Liver (tissue), 9 donors: ENCODE results near the gene ALDH9A1. TPM values are rescaled to one million over a fixed set of nuclear protein-coding genes. Genes with fewer than 3 reads are reported as not detected.

Experiments used
- DNase-seq: peaks from one replicate; pipeline ENCODE4 v3.0.0-alpha.2; 2017; ENCODE audit warnings: low spot score
- H3K27ac ChIP-seq, 2 donors: one replicate each; pipeline ENCODE4 v1.7.0; 2013; ENCODE audit warnings: inconsistent platforms in 2 of 2, low read length in 2 of 2, control low read depth in 1 of 2, low read depth in 1 of 2, mild to moderate bottlenecking in 1 of 2
- H3K27me3 ChIP-seq, 4 donors: one replicate each; pipeline versions ENCODE4 v1.6.1 to v1.7.0; 2013; ENCODE audit warnings: low read length in 3 of 4, inconsistent platforms in 1 of 4, mild to moderate bottlenecking in 1 of 4, moderate library complexity in 1 of 4; ENCODE audit not compliant: control insufficient read depth in 4 of 4, insufficient read depth in 4 of 4
- H3K36me3 ChIP-seq, 4 donors: one replicate each; pipeline versions ENCODE4 v1.6.1 to v1.7.0; 2013; ENCODE audit warnings: low read length in 3 of 4, mild to moderate bottlenecking in 3 of 4, low read depth in 1 of 4, moderate library complexity in 1 of 4; ENCODE audit not compliant: control insufficient read depth in 4 of 4, insufficient read depth in 3 of 4
- H3K4me1 ChIP-seq, 4 donors: one replicate each; pipeline versions ENCODE4 v1.6.1 to v1.7.0; 2013; ENCODE audit warnings: low read length in 3 of 4, mild to moderate bottlenecking in 3 of 4, moderate library complexity in 1 of 4; ENCODE audit not compliant: control insufficient read depth in 4 of 4, insufficient read depth in 4 of 4
- H3K4me3 ChIP-seq, 3 donors: one replicate each; pipeline versions ENCODE4 v1.6.1 to v1.7.0; 2013; ENCODE audit warnings: low read length in 3 of 3, control low read depth in 1 of 3, low read depth in 1 of 3, mild to moderate bottlenecking in 1 of 3
- H3K9ac ChIP-seq, 2 donors: one replicate each; pipeline ENCODE4 v1.7.0; 2013; ENCODE audit warnings: low read length in 2 of 2, mild to moderate bottlenecking in 2 of 2, moderate library complexity in 2 of 2, control low read depth in 1 of 2, low read depth in 1 of 2
- H3K9me3 ChIP-seq, 4 donors: one replicate each; pipeline versions ENCODE4 v1.6.1 to v1.7.0; 2013; ENCODE audit warnings: low read length in 3 of 4; ENCODE audit not compliant: control insufficient read depth in 4 of 4
- EGR1 ChIP-seq, 2 donors: IDR thresholded peaks; 2 replicates each; pipeline ENCODE4 v1.6.1; 2016 to 2018; ENCODE audit warnings: antibody characterized with exemption in 2 of 2, low read depth in 2 of 2
- FOXA1 ChIP-seq: IDR thresholded peaks from 2 replicates; pipeline ENCODE4 v1.6.1; 2016; ENCODE audit warnings: antibody characterized with exemption
- FOXA2 ChIP-seq: IDR thresholded peaks from 2 replicates; pipeline ENCODE4 v1.6.1; 2016; ENCODE audit warnings: antibody characterized with exemption
- GABPA ChIP-seq, 2 donors: IDR thresholded peaks in 1 of 2; conservative IDR thresholded peaks in 1 of 2; 2 replicates each; pipeline ENCODE4 v1.6.1; 2016; ENCODE audit warnings: antibody characterized with exemption in 2 of 2, mild to moderate bottlenecking in 1 of 2, moderate library complexity in 1 of 2
- HNF4A ChIP-seq, 2 donors: conservative IDR thresholded peaks; 2 replicates each; pipeline ENCODE4 v1.6.1; 2016; ENCODE audit warnings: antibody characterized with exemption in 2 of 2, mild to moderate bottlenecking in 2 of 2
- HNF4G ChIP-seq: IDR thresholded peaks from 2 replicates; pipeline ENCODE4 v1.6.1; 2016; ENCODE audit warnings: antibody characterized with exemption
- JUND ChIP-seq, 2 donors: IDR thresholded peaks; 2 replicates each; pipeline ENCODE4 v1.6.1; 2016; ENCODE audit warnings: antibody characterized with exemption in 2 of 2
- MAX ChIP-seq: IDR thresholded peaks from 2 replicates; pipeline ENCODE4 v1.6.1; 2016; ENCODE audit warnings: antibody characterized with exemption
- NR2F2 ChIP-seq: IDR thresholded peaks from 2 replicates; pipeline ENCODE4 v1.6.1; 2016; ENCODE audit warnings: antibody characterized with exemption
- RAD21 ChIP-seq, 2 donors: IDR thresholded peaks; 2 replicates each; pipeline ENCODE4 v1.6.1; 2016; ENCODE audit warnings: antibody characterized with exemption in 2 of 2, mild to moderate bottlenecking in 2 of 2
- RXRA ChIP-seq, 2 donors: IDR thresholded peaks; 2 replicates each; pipeline ENCODE4 v1.6.1; 2017 to 2018; ENCODE audit warnings: antibody characterized with exemption in 2 of 2, mild to moderate bottlenecking in 1 of 2
- SP1 ChIP-seq: IDR thresholded peaks from 2 replicates; pipeline ENCODE4 v1.6.1; 2018; ENCODE audit warnings: antibody characterized with exemption, mild to moderate bottlenecking
- TAF1 ChIP-seq: conservative IDR thresholded peaks from 2 replicates; pipeline ENCODE4 v1.6.1; 2016; ENCODE audit warnings: antibody characterized with exemption, mild to moderate bottlenecking
- YY1 ChIP-seq: IDR thresholded peaks from 2 replicates; pipeline ENCODE4 v1.6.1; 2016; ENCODE audit warnings: antibody characterized with exemption, mild to moderate bottlenecking
- ZBTB33 ChIP-seq: IDR thresholded peaks from 2 replicates; pipeline ENCODE4 v1.6.1; 2016; ENCODE audit warnings: antibody characterized with exemption
- WGBS: extraction: QIAGEN DNeasy Blood & Tissue Kit; methylation state at CpG from one replicate; pipeline ENCODE4 v1.1.7; 2013; 5-methylcytosine and 5-hydroxymethylcytosine counted together
- polyA plus RNA-seq, 2 donors: library from polyadenylated mRNA; stranded (reverse) in 1 of 2; unstranded in 1 of 2; fragments of 200-250 nt in 1 of 2; fragments of >200 nt in 1 of 2; fragmentation: Nextera tagmentation in 1 of 2; extraction: Ambion mirVana in 1 of 2; gene quantifications; one replicate each; pipeline versions ENCODE4 v1.2.1 to v1.2.3, GENCODE V29; 2013 to 2015
- total RNA-seq, 2 donors: library from RNA; depleted of rRNA; stranded (reverse); fragments of >200 nt; gene quantifications; one replicate each; pipeline ENCODE4 v1.2.3, GENCODE V29; 2014
- TF ChIP-seq, protein P1 (sequence below): IDR thresholded peaks from 2 replicates; pipeline ENCODE4 v1.6.1; 2016; ENCODE audit warnings: antibody characterized with exemption
- TF ChIP-seq, protein P2 (sequence below): IDR thresholded peaks from 2 replicates; pipeline ENCODE4 v1.6.1; 2016; ENCODE audit warnings: antibody characterized with exemption, mild to moderate bottlenecking
- TF ChIP-seq, protein P3 (sequence below): fragments of 150-350 bp; IDR thresholded peaks from 2 replicates; pipeline ENCODE4 v1.5.1; 2017; ENCODE audit warnings: improper control_type of control experiment, low read depth, low read length; ENCODE audit not compliant: missing input control
- donor health status: healthy.
- donor health status: healthy.
- donor health status: healthy.
- donor health status: healthy.
- donor health status: healthy.

ALDH9A1 gene
- total and polyA plus RNA-seq, 4 donors = 42.8 to 93.4 (median 79.8) TPM

DNA sequence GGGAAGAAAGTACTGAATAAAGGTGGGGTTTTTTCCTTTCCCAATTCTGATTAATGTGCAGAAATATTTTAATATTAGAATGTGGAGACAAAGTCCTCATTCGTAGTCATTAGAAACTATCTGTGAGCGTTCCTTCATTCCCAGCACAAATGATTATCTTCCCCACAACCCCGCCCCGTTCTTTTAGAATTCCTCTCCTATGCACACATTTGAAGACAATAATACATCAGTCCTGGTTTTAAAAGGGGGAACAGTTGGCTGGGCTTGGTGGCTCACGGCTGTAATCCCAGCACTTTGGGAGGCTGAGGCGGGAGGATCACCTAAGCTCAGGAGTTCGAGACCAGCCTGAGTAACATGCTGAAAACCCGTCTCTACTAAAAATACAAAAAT is 876 bp downstream of the ALDH9A1 start:
- H3K36me3 ChIP-seq = no peaks in the 10 kb centered on the region
- DNase-seq = no peak
- WGBS = 22% methylated on average over 8 of the region's 8 CpGs
- peaks cover 8 to 37% (median 24%) of the 10 kb centered on the region in 4 donors for H3K4me1 ChIP-seq
- H3K27ac ChIP-seq = peak overlapping the region; percentile 80 to 94
- TF ChIP-seq JUND (IDR thresholded peaks at IDR 0.05) = no peak
- TF ChIP-seq, protein P1, sequence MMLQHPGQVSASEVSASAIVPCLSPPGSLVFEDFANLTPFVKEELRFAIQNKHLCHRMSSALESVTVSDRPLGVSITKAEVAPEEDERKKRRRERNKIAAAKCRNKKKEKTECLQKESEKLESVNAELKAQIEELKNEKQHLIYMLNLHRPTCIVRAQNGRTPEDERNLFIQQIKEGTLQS = no peak
- TF ChIP-seq, protein P2, sequence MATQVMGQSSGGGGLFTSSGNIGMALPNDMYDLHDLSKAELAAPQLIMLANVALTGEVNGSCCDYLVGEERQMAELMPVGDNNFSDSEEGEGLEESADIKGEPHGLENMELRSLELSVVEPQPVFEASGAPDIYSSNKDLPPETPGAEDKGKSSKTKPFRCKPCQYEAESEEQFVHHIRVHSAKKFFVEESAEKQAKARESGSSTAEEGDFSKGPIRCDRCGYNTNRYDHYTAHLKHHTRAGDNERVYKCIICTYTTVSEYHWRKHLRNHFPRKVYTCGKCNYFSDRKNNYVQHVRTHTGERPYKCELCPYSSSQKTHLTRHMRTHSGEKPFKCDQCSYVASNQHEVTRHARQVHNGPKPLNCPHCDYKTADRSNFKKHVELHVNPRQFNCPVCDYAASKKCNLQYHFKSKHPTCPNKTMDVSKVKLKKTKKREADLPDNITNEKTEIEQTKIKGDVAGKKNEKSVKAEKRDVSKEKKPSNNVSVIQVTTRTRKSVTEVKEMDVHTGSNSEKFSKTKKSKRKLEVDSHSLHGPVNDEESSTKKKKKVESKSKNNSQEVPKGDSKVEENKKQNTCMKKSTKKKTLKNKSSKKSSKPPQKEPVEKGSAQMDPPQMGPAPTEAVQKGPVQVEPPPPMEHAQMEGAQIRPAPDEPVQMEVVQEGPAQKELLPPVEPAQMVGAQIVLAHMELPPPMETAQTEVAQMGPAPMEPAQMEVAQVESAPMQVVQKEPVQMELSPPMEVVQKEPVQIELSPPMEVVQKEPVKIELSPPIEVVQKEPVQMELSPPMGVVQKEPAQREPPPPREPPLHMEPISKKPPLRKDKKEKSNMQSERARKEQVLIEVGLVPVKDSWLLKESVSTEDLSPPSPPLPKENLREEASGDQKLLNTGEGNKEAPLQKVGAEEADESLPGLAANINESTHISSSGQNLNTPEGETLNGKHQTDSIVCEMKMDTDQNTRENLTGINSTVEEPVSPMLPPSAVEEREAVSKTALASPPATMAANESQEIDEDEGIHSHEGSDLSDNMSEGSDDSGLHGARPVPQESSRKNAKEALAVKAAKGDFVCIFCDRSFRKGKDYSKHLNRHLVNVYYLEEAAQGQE = no peak
- TF ChIP-seq FOXA2 = no peak
- no peak for TF ChIP-seq HNF4G
- no peak for TF ChIP-seq RXRA (IDR thresholded peaks at IDR 0.05)
- no peak for TF ChIP-seq FOXA1
- TF ChIP-seq, protein P3, sequence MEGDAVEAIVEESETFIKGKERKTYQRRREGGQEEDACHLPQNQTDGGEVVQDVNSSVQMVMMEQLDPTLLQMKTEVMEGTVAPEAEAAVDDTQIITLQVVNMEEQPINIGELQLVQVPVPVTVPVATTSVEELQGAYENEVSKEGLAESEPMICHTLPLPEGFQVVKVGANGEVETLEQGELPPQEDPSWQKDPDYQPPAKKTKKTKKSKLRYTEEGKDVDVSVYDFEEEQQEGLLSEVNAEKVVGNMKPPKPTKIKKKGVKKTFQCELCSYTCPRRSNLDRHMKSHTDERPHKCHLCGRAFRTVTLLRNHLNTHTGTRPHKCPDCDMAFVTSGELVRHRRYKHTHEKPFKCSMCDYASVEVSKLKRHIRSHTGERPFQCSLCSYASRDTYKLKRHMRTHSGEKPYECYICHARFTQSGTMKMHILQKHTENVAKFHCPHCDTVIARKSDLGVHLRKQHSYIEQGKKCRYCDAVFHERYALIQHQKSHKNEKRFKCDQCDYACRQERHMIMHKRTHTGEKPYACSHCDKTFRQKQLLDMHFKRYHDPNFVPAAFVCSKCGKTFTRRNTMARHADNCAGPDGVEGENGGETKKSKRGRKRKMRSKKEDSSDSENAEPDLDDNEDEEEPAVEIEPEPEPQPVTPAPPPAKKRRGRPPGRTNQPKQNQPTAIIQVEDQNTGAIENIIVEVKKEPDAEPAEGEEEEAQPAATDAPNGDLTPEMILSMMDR = no peak
- no peak for TF ChIP-seq EGR1 (IDR thresholded peaks at IDR 0.05; ENCODE audit: low read depth in 2 of 2)
- no peak for TF ChIP-seq NR2F2
- TF ChIP-seq ZBTB33 = no peak
- no peak for TF ChIP-seq TAF1
- no peak for TF ChIP-seq RAD21 (IDR thresholded peaks at IDR 0.05)
- TF ChIP-seq YY1 = no peak
- no peak for TF ChIP-seq MAX
- TF ChIP-seq SP1 = no peak
- TF ChIP-seq GABPA (IDR thresholded peaks at IDR 0.05 in 1 of 2, conservative IDR thresholded peaks at IDR 0.05 in 1 of 2) = no peak
- no peak for TF ChIP-seq HNF4A (conservative IDR thresholded peaks at IDR 0.05)
- H3K9ac ChIP-seq = no peak overlapping the region
- peak overlapping the region; percentile 67 to 89 (median 83) for H3K4me3 ChIP-seq
- H3K9me3 ChIP-seq = no peaks in the 10 kb centered on the region
- no peaks in the 10 kb centered on the region for H3K27me3 ChIP-seq
